IPS-18c (cell line): ENCODE data around the gene WDR31.
"Not testable (repeated sequence)": the region's sequence is repeated elsewhere in the genome, so short reads cannot be mapped to it uniquely, and the experiment has no call there.

Source experiments
- H3K4me3 ChIP-seq: 2 replicates; pipeline ENCODE4 v1.7.0; 2013; ENCODE audit warnings: low read depth, mild to moderate bottlenecking, low read length, moderate library complexity; ENCODE audit not compliant: insufficient read depth
- H3K9me3 ChIP-seq: one replicate; pipeline ENCODE4 v1.6.1; 2013; ENCODE audit warnings: mild to moderate bottlenecking, low read length, moderate library complexity; ENCODE audit not compliant: control insufficient read depth, insufficient read depth

WDR31 gene

GRCh38 chr9:113311961-113312360 lies 28.1 kb downstream of the WDR31 start:
- no peaks in the 10 kb centered on the region for H3K9me3 ChIP-seq
- no peak overlapping the region for H3K4me3 ChIP-seq

DNA sequence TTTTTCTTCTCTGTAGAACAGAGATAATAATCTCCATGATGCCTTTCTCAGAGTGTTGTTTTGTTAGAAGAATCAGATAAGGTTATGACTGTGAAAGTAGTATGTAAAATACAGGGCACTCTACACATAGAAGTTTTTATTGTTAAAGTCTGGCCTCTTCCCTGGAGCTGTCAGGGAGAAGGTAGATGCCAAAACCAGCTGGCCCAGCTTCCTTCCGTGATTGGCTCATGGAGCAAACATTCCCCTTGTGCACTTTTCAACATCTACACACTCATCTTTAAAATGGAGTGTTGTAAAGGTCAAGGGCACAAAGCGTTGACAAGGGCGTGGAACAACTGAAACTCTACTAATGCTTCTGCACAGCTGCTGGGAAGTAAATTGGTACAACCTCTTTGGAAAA lies 29.5 kb downstream of the WDR31 start:
- Histone ChIP-seq H3K9me3 (no peaks in the 10 kb centered on the region), H3K4me3 (no peak overlapping the region)

DNA sequence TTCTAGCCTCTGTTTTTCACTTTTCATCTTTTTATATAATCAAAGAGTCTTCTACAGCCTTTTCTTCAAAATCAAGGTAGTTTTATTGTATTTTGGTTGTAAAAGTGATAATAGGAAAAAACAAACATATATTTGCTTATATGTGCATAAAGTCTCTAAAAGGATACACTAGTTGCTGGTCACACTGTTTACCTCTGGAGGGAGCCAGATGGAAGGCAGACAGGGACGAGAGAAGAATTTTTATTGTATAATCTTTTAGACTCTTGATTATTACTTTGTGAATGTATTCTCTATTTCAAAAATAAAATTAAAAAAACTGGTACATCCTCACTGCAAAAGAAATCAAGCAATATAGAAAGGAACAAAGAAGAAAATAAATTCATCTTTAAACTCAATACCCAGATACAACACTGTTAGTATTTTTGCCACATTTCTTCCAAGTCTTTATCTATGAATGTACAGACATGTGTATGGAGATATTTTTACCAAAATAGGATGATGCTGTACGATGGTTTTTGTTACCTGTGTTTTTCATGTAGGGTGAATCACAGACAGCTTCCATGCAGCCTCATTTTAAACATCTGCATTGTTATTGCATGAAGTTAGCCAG lies 30.8 kb downstream of the WDR31 start:
- H3K4me3 ChIP-seq, result no peak overlapping the region
- H3K9me3 ChIP-seq, result no peaks in the 10 kb centered on the region

DNA sequence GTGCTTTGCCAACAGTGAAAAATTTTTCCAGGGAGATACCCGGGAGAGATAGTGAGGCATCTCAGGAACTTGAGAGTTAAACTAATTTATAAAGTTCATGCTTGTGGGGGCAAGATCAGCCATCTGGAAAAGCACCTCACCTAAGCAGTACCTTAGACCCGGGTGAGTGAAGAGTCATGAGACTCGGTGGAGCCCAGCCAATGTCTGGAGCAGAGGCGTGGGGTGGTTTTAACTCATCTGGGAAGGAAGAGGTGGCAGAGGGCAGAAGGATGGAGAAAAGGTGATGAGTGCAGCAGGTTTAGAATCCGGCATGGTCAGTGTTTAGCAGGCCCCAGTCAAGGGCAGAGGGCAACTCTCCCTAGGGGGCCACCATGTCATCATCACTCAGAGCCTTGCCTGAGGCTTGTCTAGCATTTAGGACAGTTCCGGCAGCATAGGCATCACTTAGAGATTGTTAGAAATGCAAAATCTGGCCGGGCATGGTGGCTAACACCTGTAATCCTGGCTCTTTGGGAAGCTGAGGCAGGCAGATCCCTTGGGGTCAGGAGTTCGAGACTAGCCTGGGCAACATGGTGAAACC lies 32.6 kb downstream of the WDR31 start:
- Histone ChIP-seq H3K9me3 (no peaks in the 10 kb centered on the region), H3K4me3 (no peak overlapping the region)

DNA sequence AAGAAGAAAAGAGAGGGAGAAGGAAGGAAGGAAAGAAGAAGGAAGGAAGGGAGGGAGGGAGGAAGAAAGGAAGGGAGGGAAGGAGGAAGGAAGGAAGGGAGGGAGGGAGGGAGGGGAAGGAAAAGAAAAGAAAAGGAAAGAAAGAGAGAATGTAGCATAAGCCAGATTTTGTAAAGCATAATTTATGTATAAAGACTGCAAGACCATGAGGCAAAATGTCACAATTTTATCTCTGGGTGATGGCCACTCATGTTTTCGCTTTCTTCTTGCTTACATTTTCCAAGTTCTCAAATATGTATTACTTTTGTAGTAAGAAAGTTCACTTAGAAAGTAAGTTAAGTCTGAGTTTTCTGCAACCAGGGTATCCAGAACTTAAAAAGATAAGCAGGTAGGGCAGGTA lies 33.5 kb downstream of the WDR31 start:
- Histone ChIP-seq H3K9me3 (no peaks in the 10 kb centered on the region), H3K4me3 (no peak overlapping the region)

GRCh38 chr9:113302792-113303418 lies 37.2 kb downstream of the WDR31 start, which contains the start of gene RNF183:
Gene RNF183 (minus strand): TSS chr9:113303376. CDS start chr9:113298184, 5,192 bp downstream.
- no peak within 1 kb of the TSS for H3K4me3 ChIP-seq
- H3K9me3 ChIP-seq, result no peaks in the 10 kb centered on the region

DNA sequence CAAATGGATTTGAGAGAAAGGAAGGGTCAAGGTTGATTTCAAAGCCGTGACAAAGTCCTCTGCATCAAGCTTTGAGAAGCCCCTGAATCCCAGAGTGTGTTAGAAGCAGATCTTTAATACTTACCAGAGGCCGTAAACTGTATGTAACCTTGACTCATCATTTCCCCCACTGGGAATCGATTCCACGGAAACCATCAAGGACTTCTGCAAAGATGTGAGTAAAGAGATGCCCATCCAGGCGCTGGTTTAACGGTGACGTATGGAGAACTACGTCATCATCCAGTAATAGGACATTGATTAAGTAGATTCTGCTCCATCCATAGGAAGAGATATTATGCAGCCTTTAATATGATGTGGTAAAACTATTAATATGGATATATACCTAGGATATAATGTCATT lies 38.5 kb downstream of the WDR31 start:
- H3K4me3 ChIP-seq, result no peak overlapping the region
- no peaks in the 10 kb centered on the region for H3K9me3 ChIP-seq

DNA sequence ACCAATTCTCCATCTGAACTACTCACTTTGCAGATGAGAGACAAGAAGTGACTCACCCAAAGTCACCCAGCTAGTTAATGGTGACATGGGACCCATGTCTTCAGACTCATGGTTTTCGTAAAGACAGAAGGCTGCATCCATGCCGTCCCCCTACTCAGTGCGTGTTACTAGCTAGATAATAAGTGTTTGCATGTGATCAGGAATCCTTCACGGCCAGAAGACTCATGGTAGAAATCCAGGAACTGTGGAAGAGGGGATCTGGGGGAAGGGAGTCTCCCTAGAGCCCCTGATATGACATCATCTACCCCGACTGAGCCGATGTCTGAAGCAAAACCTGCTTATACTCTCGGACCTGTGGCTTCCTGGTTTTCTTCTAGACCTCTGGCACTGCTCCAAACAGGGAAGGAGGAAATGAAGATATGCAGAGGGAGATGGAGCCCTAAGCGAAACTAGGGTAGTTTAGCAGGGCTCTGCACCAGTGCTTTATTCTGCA lies 40.2 kb downstream of the WDR31 start:
- no peaks in the 10 kb centered on the region for H3K9me3 ChIP-seq
- no peak overlapping the region for H3K4me3 ChIP-seq

DNA sequence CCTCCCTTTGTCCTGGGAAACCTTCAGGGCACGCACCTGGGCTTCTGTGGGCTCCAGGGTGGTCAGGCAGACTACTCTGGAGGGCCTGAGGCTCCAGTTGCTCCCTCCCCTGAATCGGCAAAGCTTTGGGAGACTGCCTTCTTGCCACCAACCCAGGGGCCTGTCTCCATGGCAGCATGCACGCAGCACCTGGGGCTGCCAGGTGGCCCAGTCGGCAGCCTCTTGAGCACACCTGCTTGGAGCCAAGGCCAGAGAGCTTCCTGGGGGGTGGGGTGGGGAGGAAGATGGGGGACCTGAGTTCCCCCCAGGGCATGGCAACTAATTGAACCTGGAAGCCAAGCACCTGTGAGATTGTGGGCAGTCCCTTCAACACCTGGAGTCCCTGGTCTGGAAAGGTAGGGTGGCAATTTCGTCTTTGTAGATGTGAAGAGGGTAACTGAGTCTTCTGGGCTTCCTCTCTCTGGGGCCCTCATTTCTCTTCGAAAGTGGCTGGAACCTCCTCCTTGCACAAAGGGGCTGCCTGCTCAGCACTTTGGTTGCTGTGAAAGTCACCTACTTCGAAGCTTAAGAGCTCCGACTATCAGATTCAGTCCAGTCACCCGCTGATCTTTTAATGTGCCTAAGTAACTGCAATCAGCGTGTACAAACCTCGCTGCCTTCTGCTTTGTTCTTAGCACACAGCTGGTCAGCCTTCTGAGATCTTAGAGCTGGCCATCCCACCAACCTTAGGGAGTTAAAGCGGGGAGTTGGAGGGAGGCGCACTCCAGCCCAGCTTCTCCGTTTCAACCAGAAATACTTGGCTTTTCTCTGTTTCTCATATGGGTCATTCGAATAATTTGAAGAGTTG lies 40.9 kb downstream of the WDR31 start:
- Histone ChIP-seq H3K4me3 (no peak overlapping the region), H3K9me3 (no peaks in the 10 kb centered on the region)

DNA sequence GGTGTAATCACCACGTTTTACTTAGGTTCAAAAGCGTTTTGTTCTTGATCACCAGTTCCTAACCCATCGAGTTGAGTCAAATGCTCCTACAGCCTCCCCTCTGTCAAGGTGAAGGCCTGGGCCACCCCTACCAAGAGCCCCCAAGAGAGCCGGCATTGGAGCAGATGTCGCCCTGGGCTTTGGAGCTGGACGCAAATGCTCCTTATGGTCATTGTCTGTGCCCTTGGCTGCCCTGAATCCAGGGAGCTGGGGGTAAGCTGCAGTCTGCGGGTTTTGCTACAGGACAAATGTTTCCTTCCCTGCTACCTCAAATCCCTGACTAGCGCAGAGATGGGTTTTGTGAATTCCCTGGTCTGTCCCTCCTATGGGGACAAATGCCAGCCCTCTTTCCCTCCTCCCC lies 41.8 kb downstream of the WDR31 start:
- no peaks in the 10 kb centered on the region for H3K9me3 ChIP-seq
- no peak overlapping the region for H3K4me3 ChIP-seq

- no peak overlapping the region for H3K4me3 ChIP-seq
- no peaks in the 10 kb centered on the region for H3K9me3 ChIP-seq
These were observed 43.1 kb downstream of the WDR31 start for GRCh38 chr9:113296796-113297558.

GRCh38 chr9:113296247-113296646 lies 43.8 kb downstream of the WDR31 start:
- not testable (repeated sequence) for H3K9me3 ChIP-seq, H3K4me3 ChIP-seq

DNA sequence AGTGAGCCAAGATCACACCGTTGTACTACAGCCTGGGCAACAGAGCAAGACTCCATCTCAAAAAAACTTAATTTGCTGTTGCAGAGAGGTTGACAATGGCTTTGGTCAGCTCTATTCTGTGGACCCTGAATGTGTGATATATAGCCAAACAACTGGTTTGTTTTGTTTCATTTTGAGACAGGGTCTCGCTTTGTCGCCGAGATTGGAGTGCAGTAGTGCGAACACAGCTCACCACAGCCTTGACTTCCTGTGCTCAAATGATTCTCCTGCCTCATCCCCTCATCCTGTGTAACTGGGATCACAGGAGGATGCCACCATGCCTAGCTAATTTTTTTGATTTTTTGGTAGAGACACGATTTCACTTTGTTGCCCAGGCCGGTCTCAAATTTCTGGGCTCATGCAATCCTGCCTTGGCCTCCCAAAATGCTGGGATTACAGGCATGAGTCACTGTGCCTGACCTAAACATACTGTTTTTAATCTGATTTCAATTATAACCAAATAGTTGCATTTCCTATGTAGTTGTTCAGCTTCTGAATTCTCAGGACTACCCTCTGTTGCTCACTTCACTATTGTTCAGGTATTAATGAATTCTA lies 46.7 kb downstream of the WDR31 start:
- H3K4me3 ChIP-seq, result no peak overlapping the region
- no peaks in the 10 kb centered on the region for H3K9me3 ChIP-seq

GRCh38 chr9:113290052-113290607 lies 49.9 kb downstream of the WDR31 start:
- H3K4me3 ChIP-seq, result no peak overlapping the region

GRCh38 chr9:113289091-113289490 lies 51.0 kb downstream of the WDR31 start:
- Histone ChIP-seq H3K4me3 (no peak overlapping the region), H3K9me3 (no peaks in the 10 kb centered on the region)

More at GRCh38 chr9:113290052-113290607, 49.9 kb downstream of the WDR31 start:
- H3K9me3 ChIP-seq, result no peaks in the 10 kb centered on the region

DNA sequence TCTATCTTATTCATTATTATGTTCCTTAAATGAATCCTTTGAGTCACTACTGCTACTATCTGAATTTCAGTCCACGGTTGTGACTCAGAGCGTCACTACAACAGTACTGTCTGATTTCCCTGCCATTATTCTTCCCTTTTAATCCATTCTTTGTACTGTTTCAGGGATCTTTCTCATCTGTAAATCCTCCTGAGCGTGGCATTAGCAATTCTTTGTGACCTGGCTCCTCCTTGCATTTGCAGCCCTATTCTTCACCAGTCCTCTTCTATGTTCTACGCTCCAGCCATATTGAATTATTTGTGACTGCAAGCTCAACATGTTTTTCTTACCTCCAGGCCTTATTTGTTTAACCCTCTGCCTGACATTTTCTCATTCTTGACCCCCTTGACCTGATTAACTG lies 58.7 kb downstream of the WDR31 start:
- Histone ChIP-seq H3K4me3 (no peak overlapping the region), H3K9me3 (no peaks in the 10 kb centered on the region)
